ENCODE results near the gene TEX48. TPM values are rescaled to one million over a fixed set of nuclear protein-coding genes. Genes with fewer than 3 reads are reported as not detected.

Gene TEX48
- total and polyA plus RNA-seq, 11 donors, result not detected

- no peaks in the 10 kb centered on the region for H3K4me1 ChIP-seq
- 92 to 100% (median 98%) methylated on average over 4 to 6 of the region's 6 CpGs for WGBS, 4 donors
- peaks cover 0 to 94% (median 58%) of the 10 kb centered on the region in 9 donors for H3K36me3 ChIP-seq
These were observed 47.6 kb downstream of the TEX48 start for GRCh38 chr9:114634387-114634786.

GRCh38 chr9:114633438-114634089 is 48.4 kb downstream of the TEX48 start:
- no peaks in the 10 kb centered on the region for H3K4me1 ChIP-seq
- ATAC-seq (no peak), DNase-seq (no peak)
- intact Hi-C loops (cut with DNase I), result no loop called here
- H3K36me3 ChIP-seq, result peaks cover 0 to 94% (median 58%) of the 10 kb centered on the region in 9 donors
- 85 to 91% (median 89%) methylated on average over 8 to 11 of the region's 11 CpGs for WGBS, 4 donors
- no peaks in the 10 kb centered on the region for H3K27me3 ChIP-seq
- no peak overlapping the region for H3K27ac ChIP-seq
- no peaks in the 10 kb centered on the region for H3K9me3 ChIP-seq
- no peak overlapping the region for H3K4me3 ChIP-seq
- TF ChIP-seq CTCF (IDR thresholded peaks at IDR 0.05) (no peak), POLR2A (IDR thresholded peaks at IDR 0.05) (no peak)

More at GRCh38 chr9:114634387-114634786, 47.6 kb downstream of the TEX48 start:
- Histone ChIP-seq H3K9me3 (no peaks in the 10 kb centered on the region), H3K4me3 (no peak overlapping the region), H3K27me3 (no peaks in the 10 kb centered on the region), H3K27ac (no peak overlapping the region)
- DNase-seq (no peak), ATAC-seq (no peak)
- intact Hi-C loops (cut with DNase I), result no loop called here
- TF ChIP-seq CTCF (IDR thresholded peaks at IDR 0.05), result no peak
- no peak for TF ChIP-seq POLR2A (IDR thresholded peaks at IDR 0.05)

- 0 to 42% (median 1%) methylated on average over 2 of the region's 2 CpGs for WGBS, 4 donors
- peaks cover 0 to 92% (median 61%) of the 10 kb centered on the region in 9 donors for H3K36me3 ChIP-seq
These were observed 50.8 kb downstream of the TEX48 start for GRCh38 chr9:114631166-114631565.

More at GRCh38 chr9:114631166-114631565, 50.8 kb downstream of the TEX48 start:
- intact Hi-C loops (cut with DNase I), result no loop called here
- H3K9me3 ChIP-seq, result no peaks in the 10 kb centered on the region
- H3K27ac ChIP-seq, result no peak overlapping the region
- H3K4me1 ChIP-seq, result no peaks in the 10 kb centered on the region
- DNase-seq, result no peak
- H3K27me3 ChIP-seq, result no peaks in the 10 kb centered on the region
- TF ChIP-seq CTCF (IDR thresholded peaks at IDR 0.05), result no peak
- ATAC-seq, result no peak
- H3K4me3 ChIP-seq, result no peak overlapping the region
